ENCODE results near the gene PCSK7. TPM values are rescaled to one million over a fixed set of nuclear protein-coding genes. Genes with fewer than 3 reads are reported as not detected.

Gene PCSK7
- total RNA-seq, 1 donor from 2014 or later = 54.6 TPM

- DNase-seq (ENCODE audit: extremely low spot score, unreplicated experiment) = no peak
- no peak overlapping the region for H3K4me3 Mint-ChIP-seq
- no peaks in the 10 kb centered on the region for H3K9me3 Mint-ChIP-seq
- H3K27ac Mint-ChIP-seq = no peak overlapping the region
- H3K27me3 Mint-ChIP-seq = no peaks in the 10 kb centered on the region
- no peak for TF ChIP-seq CTCF (conservative IDR thresholded peaks at IDR 0.05)
- H3K36me3 Mint-ChIP-seq = peaks cover 15% of the 10 kb centered on the region
- peaks cover 13% of the 10 kb centered on the region for H3K4me1 Mint-ChIP-seq (ENCODE audit: unreplicated experiment)
Observed at GRCh38 chr11:117238221-117238620, 6.3 kb upstream of the PCSK7 start.

GRCh38 chr11:117232911-117233409, 1.1 kb upstream of the PCSK7 start:
- no peaks in the 10 kb centered on the region for H3K27me3 Mint-ChIP-seq
- peak overlapping the region; percentile 92 for H3K4me3 Mint-ChIP-seq
- peaks cover 30% of the 10 kb centered on the region for H3K4me1 Mint-ChIP-seq (ENCODE audit: unreplicated experiment)
- no peaks in the 10 kb centered on the region for H3K36me3 Mint-ChIP-seq
- H3K27ac Mint-ChIP-seq = peak overlapping the region; percentile 82
- no peak for TF ChIP-seq CTCF (conservative IDR thresholded peaks at IDR 0.05)
- H3K9me3 Mint-ChIP-seq = no peaks in the 10 kb centered on the region
- DNase-seq (ENCODE audit: extremely low spot score, unreplicated experiment) = no peak

GRCh38 chr11:117232092-117232878, 412 bp upstream of the PCSK7 start, which contains the start of gene RNF214:
TSS of gene RNF214 (plus strand) at chr11:117232671. CDS start at chr11:117234273, 1,602 bp downstream.
- peak; percentile 88 for DNase-seq (ENCODE audit: extremely low spot score, unreplicated experiment)
- Mint-ChIP-seq H3K4me3 (peak within 1 kb of the TSS; percentile 100), H3K27me3 (no peaks in the 10 kb centered on the region), H3K4me1 (ENCODE audit: unreplicated experiment) (peaks cover 30% of the 10 kb centered on the region), H3K36me3 (no peaks in the 10 kb centered on the region), H3K27ac (peak within 1 kb of the TSS; percentile 96), H3K9me3 (no peaks in the 10 kb centered on the region)
- TF ChIP-seq CTCF (conservative IDR thresholded peaks at IDR 0.05) = peak; percentile 97

GRCh38 chr11:117230999-117231841, 653 bp downstream of the PCSK7 start:
- H3K36me3 Mint-ChIP-seq = peaks cover 4% of the 10 kb centered on the region
- no peak for TF ChIP-seq CTCF (conservative IDR thresholded peaks at IDR 0.05)
- peaks cover 35% of the 10 kb centered on the region for H3K4me1 Mint-ChIP-seq (ENCODE audit: unreplicated experiment)
- H3K4me3 Mint-ChIP-seq = peak overlapping the region; percentile 100
- no peak for DNase-seq (ENCODE audit: extremely low spot score, unreplicated experiment)
- no peaks in the 10 kb centered on the region for H3K27me3 Mint-ChIP-seq
- H3K27ac Mint-ChIP-seq = peak overlapping the region; percentile 96
- H3K9me3 Mint-ChIP-seq = no peaks in the 10 kb centered on the region

GRCh38 chr11:117230286-117230961, 1.4 kb downstream of the PCSK7 start:
- DNase-seq (ENCODE audit: extremely low spot score, unreplicated experiment) = no peak
- peaks cover 4% of the 10 kb centered on the region for H3K36me3 Mint-ChIP-seq
- no peaks in the 10 kb centered on the region for H3K27me3 Mint-ChIP-seq
- H3K4me3 Mint-ChIP-seq = peak overlapping the region; percentile 100
- peak overlapping the region; percentile 96 for H3K27ac Mint-ChIP-seq
- peaks cover 35% of the 10 kb centered on the region for H3K4me1 Mint-ChIP-seq (ENCODE audit: unreplicated experiment)
- no peaks in the 10 kb centered on the region for H3K9me3 Mint-ChIP-seq
- TF ChIP-seq CTCF (conservative IDR thresholded peaks at IDR 0.05) = no peak
